ENCODE measurements around the gene WDR43.
A peak's percentile ranks its signal among the peaks of the same experiment; 100 is the strongest.

The WDR43 gene

GRCh38 chr2:28894470-28895188, at the start of gene WDR43:
TSS of gene WDR43 (plus strand) at chr2:28894667. CDS start at chr2:28894699, 32 bp downstream.
- H3K36me3 ChIP-seq (ENCODE audit: control insufficient read depth, insufficient read depth, low read length) = no peaks in the 10 kb centered on the region
- H3K27ac ChIP-seq (ENCODE audit: low read depth, low read length) = peak within 1 kb of the TSS; percentile 93
- H3K9me3 ChIP-seq (ENCODE audit: control insufficient read depth, insufficient read depth, low read depth, low read length) = no peaks in the 10 kb centered on the region
- no peaks in the 10 kb centered on the region for H3K27me3 ChIP-seq (ENCODE audit: control insufficient read depth, insufficient read depth, low read length)
- H3K4me1 ChIP-seq (ENCODE audit: control insufficient read depth, insufficient read depth, low read length) = peaks cover 12% of the 10 kb centered on the region; the same call in 1 of the 2 replicates
- peak within 1 kb of the TSS; percentile 100 for H3K9ac ChIP-seq (ENCODE audit: low read length)
- H3K4me3 ChIP-seq (ENCODE audit: low read depth, low read length) = peak within 1 kb of the TSS; percentile 87

DNA sequence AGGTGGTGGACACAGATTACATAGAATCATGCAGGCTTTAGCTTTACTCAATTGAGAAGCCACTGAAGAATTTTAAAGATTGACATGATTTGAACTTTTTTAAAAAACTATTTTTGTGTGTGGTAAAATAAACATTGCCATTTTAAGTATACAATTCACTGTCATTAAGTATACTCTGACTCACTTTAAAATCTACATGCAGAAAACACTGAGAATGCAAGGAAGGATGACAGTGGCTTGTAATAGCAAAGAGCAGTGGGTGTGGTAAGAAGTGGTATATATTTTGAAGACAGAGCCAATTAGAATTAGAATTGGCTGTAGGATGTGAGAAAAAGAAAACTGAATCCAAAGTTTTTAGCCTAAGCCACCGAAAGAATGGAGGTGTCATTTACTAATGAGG, 39.3 kb upstream of the WDR43 start:
- H3K27ac ChIP-seq (ENCODE audit: low read depth, low read length) = no peak overlapping the region
- H3K9ac ChIP-seq (ENCODE audit: low read length) = no peak overlapping the region
- H3K4me1 ChIP-seq (ENCODE audit: control insufficient read depth, insufficient read depth, low read length) = no peaks in the 10 kb centered on the region
- no peak overlapping the region for H3K4me3 ChIP-seq (ENCODE audit: low read depth, low read length)
- H3K36me3 ChIP-seq (ENCODE audit: control insufficient read depth, insufficient read depth, low read length) = peaks cover 22% of the 10 kb centered on the region
- no peaks in the 10 kb centered on the region for H3K9me3 ChIP-seq (ENCODE audit: control insufficient read depth, insufficient read depth, low read depth, low read length)
- no peaks in the 10 kb centered on the region for H3K27me3 ChIP-seq (ENCODE audit: control insufficient read depth, insufficient read depth, low read length)

DNA sequence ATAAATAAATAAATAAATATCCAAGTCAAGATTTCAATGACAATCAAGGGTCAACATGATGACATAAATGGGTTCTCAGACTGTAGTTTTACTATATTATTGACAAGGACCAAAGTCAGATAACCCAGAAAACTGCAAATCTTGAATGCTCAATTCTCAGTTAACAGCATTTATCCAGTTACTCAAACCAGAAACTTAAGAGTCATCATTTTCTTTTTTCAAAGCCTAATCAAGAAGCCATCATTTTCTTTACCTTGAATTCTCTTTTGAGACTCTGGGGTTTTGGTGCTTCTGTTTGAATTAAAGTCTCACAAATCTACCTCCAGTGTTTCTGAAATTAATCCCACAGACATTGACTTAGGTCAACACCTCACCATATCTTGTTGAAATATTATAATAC, 38.5 kb upstream of the WDR43 start:
- Histone ChIP-seq H3K36me3 (ENCODE audit: control insufficient read depth, insufficient read depth, low read length) (peaks cover 29% of the 10 kb centered on the region), H3K27me3 (ENCODE audit: control insufficient read depth, insufficient read depth, low read length) (no peaks in the 10 kb centered on the region), H3K9ac (ENCODE audit: low read length) (no peak overlapping the region), H3K4me3 (ENCODE audit: low read depth, low read length) (no peak overlapping the region), H3K4me1 (ENCODE audit: control insufficient read depth, insufficient read depth, low read length) (no peaks in the 10 kb centered on the region), H3K9me3 (ENCODE audit: control insufficient read depth, insufficient read depth, low read depth, low read length) (no peaks in the 10 kb centered on the region), H3K27ac (ENCODE audit: low read depth, low read length) (no peak overlapping the region)

- Histone ChIP-seq H3K27ac (ENCODE audit: low read depth, low read length) (no peak overlapping the region), H3K4me1 (ENCODE audit: control insufficient read depth, insufficient read depth, low read length) (peaks cover 10% of the 10 kb centered on the region; the same call in 1 of the 2 replicates), H3K36me3 (ENCODE audit: control insufficient read depth, insufficient read depth, low read length) (peaks cover 13% of the 10 kb centered on the region), H3K4me3 (ENCODE audit: low read depth, low read length) (peak overlapping the region; percentile 77), H3K27me3 (ENCODE audit: control insufficient read depth, insufficient read depth, low read length) (no peaks in the 10 kb centered on the region; the same call in 1 of the 2 replicates), H3K9me3 (ENCODE audit: control insufficient read depth, insufficient read depth, low read depth, low read length) (no peaks in the 10 kb centered on the region), H3K9ac (ENCODE audit: low read length) (no peak overlapping the region)
Observed at GRCh38 chr2:28868611-28869010, 25.9 kb upstream of the WDR43 start.

DNA sequence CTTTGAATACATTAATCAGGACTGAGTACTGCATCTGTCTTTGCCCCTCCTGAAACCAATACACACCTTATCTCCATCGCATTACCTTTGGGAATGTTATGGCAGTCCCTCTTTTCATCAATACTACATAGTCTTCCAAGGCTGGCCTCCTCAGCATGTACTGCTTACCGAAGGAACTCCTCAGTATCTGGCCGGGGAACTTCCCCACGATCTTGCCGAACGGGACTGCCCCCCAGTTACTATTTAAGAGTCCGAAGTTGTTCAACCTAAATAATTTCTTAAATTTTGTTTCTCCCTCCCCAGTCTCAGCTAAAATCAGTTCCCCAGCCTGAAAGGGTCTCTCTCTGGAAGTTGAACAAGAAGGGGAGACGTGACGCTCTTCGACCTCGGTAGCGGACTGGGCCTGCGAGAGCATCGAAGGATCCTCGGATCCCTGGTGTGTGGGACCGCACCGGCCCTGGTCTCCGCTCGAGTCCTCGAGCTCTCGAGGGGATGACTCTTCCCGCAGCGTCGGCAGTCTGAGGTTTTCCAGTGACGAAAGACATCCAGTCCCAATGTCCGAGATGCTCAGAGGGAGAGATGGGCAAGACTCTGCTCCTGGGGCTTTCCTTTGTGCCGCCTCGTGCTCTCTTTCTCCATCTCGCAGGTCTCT, 24.8 kb upstream of the WDR43 start:
- H3K36me3 ChIP-seq (ENCODE audit: control insufficient read depth, insufficient read depth, low read length) = peaks cover 4% of the 10 kb centered on the region
- peak overlapping the region; percentile 15; the same call in 1 of the 2 replicates for H3K27ac ChIP-seq (ENCODE audit: low read depth, low read length)

DNA sequence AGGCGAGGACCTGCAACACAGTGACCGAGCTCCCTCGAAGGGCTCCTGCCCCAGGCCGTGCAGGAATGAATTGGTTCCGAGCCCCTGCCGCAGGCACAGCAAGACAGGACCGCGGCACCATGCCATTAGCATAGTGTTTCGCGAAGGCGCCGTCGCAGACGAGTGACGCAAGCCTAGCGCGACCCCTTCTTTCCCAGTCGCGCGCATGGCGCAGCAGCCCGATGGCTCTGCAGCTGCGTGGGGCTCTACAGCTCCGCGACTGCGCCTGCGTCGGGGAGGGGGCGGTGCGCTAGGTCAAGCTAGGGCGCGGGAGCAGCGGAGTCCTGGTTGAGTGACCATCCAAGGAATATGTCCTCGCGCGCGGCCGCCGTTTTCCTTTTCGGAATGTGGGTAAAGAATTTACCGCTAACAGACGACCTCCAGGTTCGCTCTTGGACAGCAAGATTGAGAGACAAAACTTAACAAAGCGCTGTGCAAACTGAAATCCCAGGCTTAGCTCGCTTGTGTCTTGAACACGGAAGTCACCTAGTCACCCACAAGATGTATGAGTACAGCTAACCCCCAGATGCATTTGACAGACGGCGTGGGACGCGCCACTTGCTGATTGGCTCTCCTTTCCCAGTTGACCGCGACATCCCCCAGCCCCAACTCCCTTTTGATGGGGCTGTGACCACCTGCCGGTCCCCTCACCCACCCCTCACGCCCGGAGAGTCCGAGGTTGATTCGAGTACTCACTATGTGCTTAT, 24.1 kb upstream of the WDR43 start, which contains the start of gene TRMT61B:
TRMT61B (minus strand) TSS at position 164 of the 746 bp plus-strand sequence; CDS start at position 132, 32 bp downstream.
- Histone ChIP-seq H3K4me1 (ENCODE audit: control insufficient read depth, insufficient read depth, low read length) (peaks cover 10% of the 10 kb centered on the region; the same call in 1 of the 2 replicates), H3K9me3 (ENCODE audit: control insufficient read depth, insufficient read depth, low read depth, low read length) (no peaks in the 10 kb centered on the region), H3K9ac (ENCODE audit: low read length) (peak within 1 kb of the TSS; percentile 83), H3K36me3 (ENCODE audit: control insufficient read depth, insufficient read depth, low read length) (peaks cover under 1% of the 10 kb centered on the region), H3K27ac (ENCODE audit: low read depth, low read length) (peak within 1 kb of the TSS; percentile 15; the same call in 1 of the 2 replicates), H3K4me3 (ENCODE audit: low read depth, low read length) (peak within 1 kb of the TSS; percentile 77), H3K27me3 (ENCODE audit: control insufficient read depth, insufficient read depth, low read length) (peaks cover under 1% of the 10 kb centered on the region; the same call in 1 of the 2 replicates)

More for the DNA sequence above, 24.8 kb upstream of the WDR43 start:
- no peaks in the 10 kb centered on the region; the same call in 1 of the 2 replicates for H3K27me3 ChIP-seq (ENCODE audit: control insufficient read depth, insufficient read depth, low read length)
- peak overlapping the region; percentile 83 for H3K9ac ChIP-seq (ENCODE audit: low read length)
- peak overlapping the region; percentile 77 for H3K4me3 ChIP-seq (ENCODE audit: low read depth, low read length)
- peaks cover 10% of the 10 kb centered on the region; the same call in 1 of the 2 replicates for H3K4me1 ChIP-seq (ENCODE audit: control insufficient read depth, insufficient read depth, low read length)
- H3K9me3 ChIP-seq (ENCODE audit: control insufficient read depth, insufficient read depth, low read depth, low read length) = no peaks in the 10 kb centered on the region

- Histone ChIP-seq H3K4me3 (ENCODE audit: low read depth, low read length) (no peak overlapping the region), H3K27me3 (ENCODE audit: control insufficient read depth, insufficient read depth, low read length) (peaks cover 10% of the 10 kb centered on the region), H3K9ac (ENCODE audit: low read length) (no peak overlapping the region), H3K4me1 (ENCODE audit: control insufficient read depth, insufficient read depth, low read length) (peaks cover 10% of the 10 kb centered on the region; the same call in 1 of the 2 replicates), H3K36me3 (ENCODE audit: control insufficient read depth, insufficient read depth, low read length) (no peaks in the 10 kb centered on the region; the same call in 1 of the 2 replicates), H3K9me3 (ENCODE audit: control insufficient read depth, insufficient read depth, low read depth, low read length) (no peaks in the 10 kb centered on the region), H3K27ac (ENCODE audit: low read depth, low read length) (no peak overlapping the region)
Observed at GRCh38 chr2:28871620-28872019, 22.8 kb upstream of the WDR43 start.

GRCh38 chr2:28880193-28880592, 14.3 kb upstream of the WDR43 start:
- peaks cover 23% of the 10 kb centered on the region for H3K27me3 ChIP-seq (ENCODE audit: control insufficient read depth, insufficient read depth, low read length)
- H3K9ac ChIP-seq (ENCODE audit: low read length) = no peak overlapping the region
- no peaks in the 10 kb centered on the region for H3K9me3 ChIP-seq (ENCODE audit: control insufficient read depth, insufficient read depth, low read depth, low read length)
- H3K4me3 ChIP-seq (ENCODE audit: low read depth, low read length) = no peak overlapping the region
- H3K4me1 ChIP-seq (ENCODE audit: control insufficient read depth, insufficient read depth, low read length) = no peaks in the 10 kb centered on the region
- H3K36me3 ChIP-seq (ENCODE audit: control insufficient read depth, insufficient read depth, low read length) = no peaks in the 10 kb centered on the region
- H3K27ac ChIP-seq (ENCODE audit: low read depth, low read length) = no peak overlapping the region

DNA sequence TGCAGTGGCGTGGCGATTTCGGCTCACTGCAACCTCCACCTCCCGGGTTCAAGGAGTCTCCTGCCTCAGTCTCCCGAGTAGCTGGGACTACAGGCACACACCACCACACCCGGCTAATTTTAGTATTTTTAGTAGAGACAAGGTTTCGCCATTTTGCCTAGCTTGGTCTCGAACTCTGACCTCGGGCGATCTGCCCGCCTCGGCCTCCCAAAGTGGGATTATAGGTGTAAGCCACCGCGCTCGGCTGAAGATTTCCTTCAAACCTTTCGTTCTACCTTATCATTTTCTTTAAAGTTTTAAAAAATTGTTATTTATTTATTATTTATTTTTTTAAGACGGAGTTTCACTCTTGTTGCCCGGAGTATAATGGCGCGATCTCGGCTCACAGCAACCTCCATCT, 979 bp upstream of the WDR43 start:
- Histone ChIP-seq H3K4me3 (ENCODE audit: low read depth, low read length) (no peak overlapping the region), H3K9ac (ENCODE audit: low read length) (no peak overlapping the region), H3K27ac (ENCODE audit: low read depth, low read length) (no peak overlapping the region), H3K9me3 (ENCODE audit: control insufficient read depth, insufficient read depth, low read depth, low read length) (no peaks in the 10 kb centered on the region), H3K4me1 (ENCODE audit: control insufficient read depth, insufficient read depth, low read length) (peaks cover 9% of the 10 kb centered on the region; the same call in 1 of the 2 replicates), H3K27me3 (ENCODE audit: control insufficient read depth, insufficient read depth, low read length) (no peaks in the 10 kb centered on the region), H3K36me3 (ENCODE audit: control insufficient read depth, insufficient read depth, low read length) (no peaks in the 10 kb centered on the region)

- Histone ChIP-seq H3K27ac (ENCODE audit: low read depth, low read length) (peak overlapping the region; percentile 93), H3K4me3 (ENCODE audit: low read depth, low read length) (peak overlapping the region; percentile 87), H3K9ac (ENCODE audit: low read length) (peak overlapping the region; percentile 100), H3K36me3 (ENCODE audit: control insufficient read depth, insufficient read depth, low read length) (no peaks in the 10 kb centered on the region), H3K27me3 (ENCODE audit: control insufficient read depth, insufficient read depth, low read length) (no peaks in the 10 kb centered on the region), H3K9me3 (ENCODE audit: control insufficient read depth, insufficient read depth, low read depth, low read length) (no peaks in the 10 kb centered on the region), H3K4me1 (ENCODE audit: control insufficient read depth, insufficient read depth, low read length) (peaks cover 12% of the 10 kb centered on the region; the same call in 1 of the 2 replicates)
Observed at GRCh38 chr2:28895189-28895893, 874 bp downstream of the WDR43 start.
